GM19455 (cell line): ENCODE measurements around the gene MANSC1.

Source experiments
- ATAC-seq: cut with Tn5 transposase; IDR thresholded peaks from one replicate; pipeline ENCODE4 v1.9.1; 2021; ENCODE audit not compliant: unreplicated experiment

Gene MANSC1

DNA sequence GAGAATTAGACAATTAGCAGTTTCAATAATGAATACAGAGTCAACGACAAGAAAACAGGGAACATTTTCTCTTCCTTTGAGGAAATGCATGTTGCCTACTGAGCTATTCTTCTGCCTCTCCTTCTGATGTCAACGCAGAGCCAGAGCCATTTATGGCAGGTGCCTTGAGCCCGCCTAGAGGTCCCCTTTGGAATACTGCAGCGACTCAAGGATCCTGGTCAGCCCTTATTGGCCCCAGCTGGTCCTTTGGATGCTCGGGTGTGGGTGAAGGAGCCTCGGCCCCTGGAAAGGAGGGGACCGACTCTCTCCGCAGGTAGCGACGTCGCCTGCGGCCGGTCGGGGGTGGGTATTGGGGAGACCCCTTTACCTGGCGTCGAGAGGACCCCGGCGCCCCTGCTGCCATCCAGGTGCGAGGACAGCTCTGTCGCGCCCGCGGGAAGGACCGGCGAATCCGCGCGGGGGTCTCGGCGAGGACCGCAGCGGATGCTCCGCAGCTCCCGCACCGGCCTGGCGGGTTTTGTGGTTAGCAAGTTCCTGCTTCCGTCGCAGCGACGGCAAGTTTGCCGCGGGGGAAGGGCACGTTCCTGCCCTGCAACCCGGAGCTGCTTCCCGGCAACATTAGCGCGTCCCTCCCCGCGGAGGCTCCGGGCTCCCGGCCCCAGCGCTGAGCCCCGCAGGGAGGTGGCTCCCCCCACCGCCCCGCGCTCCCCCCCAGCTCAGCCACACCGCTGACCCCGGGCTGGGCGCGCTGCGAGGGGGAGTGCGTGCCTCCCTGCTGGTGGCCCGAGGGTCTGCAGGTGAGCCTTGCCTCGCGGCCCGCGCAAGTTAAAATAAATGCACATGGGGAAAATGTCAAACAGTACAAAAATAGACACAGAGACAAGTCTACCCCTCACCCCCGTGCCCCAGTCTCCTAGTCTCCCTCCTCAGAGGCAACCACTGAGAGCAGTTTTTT lies at the start of gene MANSC1:
TSS of gene MANSC1 (minus strand) at position 532 of the 955 bp plus-strand sequence. CDS start 6,928 bp downstream, outside the sequence.
- ATAC-seq, result no peak

DNA sequence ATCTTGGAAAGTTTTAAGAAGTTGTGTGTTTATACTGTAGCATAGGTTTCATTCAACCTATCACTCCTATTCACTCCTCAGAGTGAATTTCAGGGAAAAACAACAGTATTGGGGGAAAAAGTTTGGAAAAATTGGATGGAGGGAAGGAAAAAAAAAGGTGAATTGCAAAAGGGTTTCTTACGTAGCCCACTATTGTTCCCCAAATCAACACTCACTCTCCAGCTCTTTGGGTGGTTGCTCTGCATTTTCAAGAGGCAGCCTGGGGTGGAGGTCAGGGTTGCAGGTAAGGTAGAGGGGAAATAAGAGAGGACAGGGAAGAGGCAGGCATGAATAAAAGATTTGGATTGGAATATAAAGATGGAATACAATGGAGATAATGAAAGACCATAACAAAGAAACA lies 49.1 kb upstream of the MANSC1 start:
- ATAC-seq, result no peak

DNA sequence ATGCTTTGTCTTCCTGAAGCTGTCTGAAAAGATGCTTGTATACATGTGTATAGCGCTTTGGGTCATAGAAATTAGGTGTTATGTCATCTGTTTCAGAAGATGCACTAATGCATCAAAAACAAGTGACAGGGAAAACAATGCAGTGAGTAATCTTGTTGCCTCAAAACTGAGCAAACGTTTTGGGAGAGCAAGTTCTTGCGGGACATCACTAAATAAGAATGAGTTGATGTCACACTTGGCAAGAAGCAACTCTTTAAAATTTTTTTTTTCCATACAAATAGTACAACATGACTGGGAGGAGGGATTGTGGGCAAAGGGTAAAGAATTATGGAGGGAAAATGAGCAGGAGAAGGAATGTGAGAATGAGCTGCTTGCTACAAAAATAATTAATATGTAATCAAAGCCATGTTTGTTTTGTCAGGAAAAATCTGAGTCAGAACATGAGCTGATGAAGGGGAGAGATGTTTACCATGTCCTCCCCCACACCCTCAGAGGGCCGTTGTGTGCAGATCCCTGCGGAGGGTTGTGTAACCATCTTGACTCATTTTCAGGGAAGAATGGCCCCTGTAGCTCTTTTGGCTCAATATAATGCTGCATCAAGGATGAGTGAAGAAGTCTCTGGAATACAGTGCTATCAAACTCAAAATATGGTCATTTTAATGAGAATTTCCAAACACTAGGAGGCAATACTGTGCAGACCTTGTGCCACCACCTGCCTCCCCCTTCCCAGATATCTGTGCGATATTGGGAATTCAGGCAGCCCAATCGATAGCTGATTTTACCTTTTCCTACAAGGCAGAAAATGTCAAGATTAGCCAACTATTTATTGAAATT lies 48.2 kb upstream of the MANSC1 start:
- ATAC-seq, result no peak

DNA sequence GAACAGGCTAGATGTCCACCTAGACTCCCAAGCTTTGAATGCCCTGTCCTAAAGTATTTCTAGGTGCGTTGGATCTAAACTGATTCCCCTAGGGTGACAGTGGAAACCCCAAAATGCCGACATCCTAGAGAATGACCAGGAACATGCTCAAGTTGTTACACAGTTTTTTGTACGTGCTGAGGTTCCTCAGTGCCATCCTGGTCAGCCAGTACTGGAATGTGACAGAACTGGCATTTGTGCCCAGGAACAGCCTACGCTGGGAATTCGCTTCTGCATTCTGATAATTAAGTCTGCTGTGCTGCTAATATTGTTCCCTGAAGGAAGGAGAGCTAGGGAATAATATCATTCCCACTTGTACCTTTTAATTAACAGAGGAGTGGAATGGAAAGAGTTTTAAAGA lies 47.1 kb upstream of the MANSC1 start:
- no peak for ATAC-seq

DNA sequence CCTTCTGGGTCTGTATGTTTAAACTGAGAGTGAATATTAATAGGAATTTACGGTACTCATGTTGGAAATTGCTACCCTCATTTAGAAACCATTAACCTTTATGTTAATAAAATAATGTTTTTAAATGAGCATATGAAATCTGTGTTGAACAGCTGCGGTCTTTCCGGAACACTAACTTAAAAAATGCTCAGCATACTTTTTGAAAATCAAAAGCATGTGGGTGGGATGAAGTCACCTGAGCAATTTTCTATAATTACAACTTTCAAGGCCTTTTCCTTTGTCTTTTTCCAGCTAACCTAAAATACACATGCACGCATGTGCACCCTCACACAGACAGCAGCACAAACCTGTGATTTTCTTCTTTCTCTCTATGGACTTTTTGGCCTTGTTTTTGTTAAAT lies 46.7 kb upstream of the MANSC1 start:
- no peak for ATAC-seq

GRCh38 chr12:12393171-12393570 lies 43.1 kb upstream of the MANSC1 start:
- no peak for ATAC-seq

DNA sequence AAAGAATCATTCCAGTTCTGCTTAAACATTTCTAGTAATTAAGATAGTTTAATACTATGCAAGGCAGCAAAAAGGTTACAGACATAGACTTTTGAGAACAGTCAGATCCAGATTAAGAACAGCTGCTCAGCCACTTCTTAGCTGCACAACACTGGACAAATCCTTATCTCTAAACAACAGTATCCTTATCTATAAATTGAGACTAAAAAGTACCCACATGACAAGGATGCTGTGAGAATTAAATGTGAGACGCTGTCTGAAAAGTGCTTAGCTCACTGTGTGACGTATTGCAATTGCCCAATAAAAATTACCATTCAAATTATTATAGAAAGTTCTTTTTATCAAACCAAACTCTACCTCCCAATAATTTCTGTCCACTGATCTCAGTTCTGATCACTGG lies 42.4 kb upstream of the MANSC1 start:
- ATAC-seq, result no peak

GRCh38 chr12:12387501-12387900 lies 37.5 kb upstream of the MANSC1 start:
- ATAC-seq, result no peak

GRCh38 chr12:12384571-12385340 lies 34.7 kb upstream of the MANSC1 start:
- ATAC-seq, result no peak

DNA sequence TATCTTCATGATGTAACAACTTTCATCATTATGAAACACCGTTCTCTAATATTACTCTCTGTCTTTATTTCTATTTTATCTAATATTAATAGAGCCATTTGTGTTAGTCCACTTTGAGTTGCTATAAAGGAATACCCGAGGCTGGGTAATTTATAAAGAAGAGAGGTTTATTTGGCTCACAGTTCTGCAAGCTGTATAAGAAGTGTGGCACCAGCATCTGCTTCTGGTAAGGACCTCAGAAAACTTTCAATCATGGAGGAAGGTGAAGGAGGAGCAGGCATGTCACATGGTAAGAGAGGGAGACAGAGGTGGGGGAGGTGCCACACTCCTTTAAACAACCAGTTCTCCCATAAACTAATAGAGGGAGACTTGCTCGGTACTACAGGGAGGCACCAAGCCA lies 31.9 kb upstream of the MANSC1 start:
- ATAC-seq, result no peak

DNA sequence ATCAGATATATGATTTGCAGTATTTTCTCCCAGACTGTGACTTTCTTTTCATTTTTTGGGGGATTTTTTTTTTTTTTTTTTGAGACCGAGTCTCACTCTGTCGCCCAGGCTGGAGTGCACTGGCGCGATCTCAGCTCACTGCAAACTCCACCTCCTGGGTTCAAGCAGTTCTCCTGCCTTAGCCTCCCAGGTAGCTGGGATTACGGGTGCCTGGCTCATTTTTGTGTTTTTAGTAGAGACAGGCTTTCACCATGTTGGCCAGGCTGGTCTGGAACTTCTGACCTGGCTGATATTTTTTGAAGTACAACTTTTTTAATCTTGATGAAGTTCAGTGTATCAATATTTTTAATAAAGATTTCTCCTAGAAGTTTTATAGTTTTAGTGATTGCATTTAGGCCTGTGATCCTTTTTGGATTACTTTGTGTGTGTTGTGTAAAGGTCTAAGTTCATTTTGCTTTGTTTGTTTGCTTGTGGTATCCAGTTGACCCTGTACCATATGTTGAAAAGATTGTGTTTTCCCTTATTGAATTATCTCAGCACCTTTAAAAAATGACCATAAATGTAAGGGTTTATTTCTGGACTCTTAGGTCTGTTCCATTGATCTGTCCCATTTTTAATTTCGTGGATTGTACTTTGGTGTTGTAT lies 31.0 kb upstream of the MANSC1 start:
- ATAC-seq, result no peak

DNA sequence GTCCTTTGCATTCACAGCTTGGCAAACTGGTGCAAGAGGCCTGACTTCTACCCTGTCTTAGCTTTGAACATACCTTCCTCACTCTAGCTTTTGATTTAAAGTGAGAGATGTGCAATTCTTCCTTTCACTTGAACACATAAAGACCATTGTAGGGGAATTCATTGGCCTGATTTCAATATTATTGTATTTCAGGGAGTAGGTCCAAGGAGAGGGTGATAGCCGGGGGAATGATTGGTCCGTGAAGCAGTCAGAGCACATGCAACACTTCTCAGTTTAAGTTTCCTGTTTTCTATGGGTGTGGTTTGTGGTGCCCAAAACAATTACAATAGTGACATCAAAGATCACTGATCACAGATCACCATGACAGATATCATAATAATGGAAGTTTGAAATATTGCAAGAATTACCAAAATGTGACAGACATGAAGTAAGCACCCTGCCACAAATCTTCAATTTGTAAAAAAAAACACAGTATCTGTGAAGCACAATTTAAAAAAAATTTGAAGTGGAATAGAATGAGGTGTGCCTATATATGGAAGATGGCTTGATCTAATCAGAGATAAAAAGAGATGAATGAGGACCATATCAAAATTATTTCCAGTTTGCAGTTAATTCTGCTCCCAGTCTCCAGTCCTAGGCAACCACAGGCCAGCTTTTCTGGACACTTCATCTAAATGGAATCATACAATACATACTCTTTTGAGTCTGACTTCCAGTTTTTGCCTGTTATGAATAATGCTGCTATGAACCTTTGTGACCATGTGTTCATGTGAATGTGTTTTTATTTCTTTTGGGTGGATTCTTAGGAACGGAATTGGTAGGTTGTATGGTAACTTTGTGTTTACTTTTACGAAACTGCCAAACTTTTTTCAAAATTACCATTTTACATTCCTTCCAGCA lies 30.0 kb upstream of the MANSC1 start:
- ATAC-seq, result no peak

- ATAC-seq, result no peak
Observed at GRCh38 chr12:12378616-12379015, 28.6 kb upstream of the MANSC1 start.

DNA sequence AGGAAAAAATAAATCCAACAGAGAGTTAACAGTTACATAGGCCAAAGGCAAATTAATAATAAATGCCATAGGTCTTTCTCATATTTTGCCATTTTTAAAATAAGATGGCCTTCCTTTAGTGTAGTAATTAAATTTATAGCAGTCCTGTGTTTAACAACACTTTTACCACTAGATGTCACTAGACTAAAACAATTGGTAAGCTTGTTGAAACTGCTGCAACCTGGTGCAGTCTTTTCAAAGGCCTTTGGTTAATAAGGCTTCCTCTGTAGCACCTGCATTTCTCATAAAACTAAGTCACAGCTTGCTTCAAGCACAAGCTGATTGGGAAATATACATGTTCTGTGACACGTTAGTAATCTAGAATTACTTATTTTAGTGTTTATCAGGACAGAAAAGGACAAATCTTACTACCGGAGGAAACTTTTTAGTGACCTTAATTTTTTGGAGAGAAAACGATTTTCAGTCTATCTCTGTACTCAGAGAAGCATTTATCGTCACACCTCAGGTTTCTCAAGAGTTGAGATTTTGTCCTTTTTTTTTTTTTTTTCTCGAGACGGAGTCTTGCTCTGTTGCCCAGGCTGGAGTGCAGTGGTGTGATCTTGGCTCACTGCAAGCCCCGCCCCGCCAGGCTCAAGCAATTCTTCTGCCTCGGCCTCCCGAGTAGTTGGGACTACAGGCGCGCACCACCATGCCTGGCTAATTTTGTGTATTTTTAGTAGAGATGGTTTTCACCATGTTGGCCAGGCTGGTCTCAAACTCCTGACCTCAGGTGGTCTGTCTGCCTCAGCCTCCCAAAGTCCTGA lies 26.8 kb upstream of the MANSC1 start:
- no peak for ATAC-seq

- ATAC-seq, result no peak
Observed at GRCh38 chr12:12372946-12373722, 23.1 kb upstream of the MANSC1 start.

DNA sequence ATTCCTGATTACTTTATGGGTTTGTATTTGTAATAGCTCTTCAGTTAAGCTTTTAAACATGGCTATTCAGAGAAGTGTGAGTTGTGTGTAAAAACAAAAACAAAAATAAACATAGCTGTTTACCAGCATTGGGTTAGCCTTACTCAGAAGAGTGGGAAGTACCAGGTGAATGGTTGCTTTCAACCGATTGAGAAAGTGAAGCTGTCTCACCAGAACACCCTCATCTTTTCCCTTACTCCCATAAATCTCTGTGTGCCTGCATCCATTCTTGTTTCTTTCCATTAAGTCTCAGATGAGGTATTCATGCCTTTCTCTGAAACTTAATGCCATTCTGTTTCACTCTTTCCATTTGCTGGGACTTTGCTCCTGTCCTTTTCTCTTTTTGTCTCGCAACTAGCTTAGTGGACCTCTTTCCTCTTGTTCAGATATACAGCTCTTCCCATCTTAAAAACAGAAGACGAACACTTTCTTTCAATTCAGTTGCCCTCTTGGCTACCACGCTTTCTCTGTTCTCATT lies 17.5 kb upstream of the MANSC1 start:
- ATAC-seq, result no peak

DNA sequence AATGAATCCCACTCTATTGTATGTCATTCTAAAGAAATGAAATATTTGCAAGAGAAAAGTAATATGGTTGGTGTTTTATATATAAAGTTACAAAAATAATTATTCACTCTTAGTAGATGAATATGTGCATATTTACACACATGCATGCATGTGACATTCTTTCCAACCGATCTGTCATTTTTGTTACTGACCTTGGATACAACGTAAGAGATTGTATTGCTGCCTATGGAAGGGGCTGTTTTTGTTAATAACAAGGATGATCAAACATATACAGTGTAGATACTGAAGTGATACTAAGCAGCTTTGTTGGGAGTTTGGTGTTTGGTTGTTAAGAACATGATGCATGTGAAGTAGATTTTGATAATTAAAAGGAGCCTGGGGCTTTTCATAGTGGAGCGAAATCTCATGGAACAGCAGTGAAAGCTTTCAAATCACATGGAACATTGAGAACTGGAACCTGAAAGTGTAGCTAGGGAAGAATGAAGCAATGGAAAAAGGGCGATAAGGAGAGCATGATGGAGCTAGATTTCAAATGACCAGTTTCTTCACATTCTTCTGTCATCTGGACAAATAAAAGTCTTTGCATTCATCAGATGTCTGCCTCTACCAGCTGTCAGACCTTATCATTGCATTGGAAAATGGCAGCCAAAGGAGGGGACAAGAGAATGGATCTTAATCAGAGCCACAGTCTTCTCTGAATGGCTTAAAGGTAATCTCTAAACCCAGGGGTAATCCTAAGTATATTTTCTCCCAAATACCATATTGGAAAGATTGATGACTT lies 16.8 kb upstream of the MANSC1 start:
- ATAC-seq, result no peak
